Breast epithelium (tissue), 3 donors: Measurements from ENCODE around the gene LIPI.

ENCODE experiments used
- CTCF ChIP-seq, 3 donors: fragments of 450-650 bp; IDR thresholded peaks; one replicate each; pipeline ENCODE4 v1.5.1; 2016 to 2017; ENCODE audit warnings: antibody characterized with exemption in 3 of 3, mild to moderate bottlenecking in 3 of 3, moderate library complexity in 3 of 3
- POLR2A ChIP-seq: fragments of 450-650 bp; IDR thresholded peaks from one replicate; pipeline ENCODE4 v1.6.1; 2016; ENCODE audit warnings: antibody characterized with exemption, mild to moderate bottlenecking, moderate library complexity
- POLR2AphosphoS5 ChIP-seq, 3 donors: sonication (generic); formaldehyde crosslinking; IDR thresholded peaks; one replicate each; pipeline ENCODE4 v1.6.1; 2017; ENCODE audit warnings: antibody characterized with exemption in 3 of 3

- no peak for TF ChIP-seq CTCF (IDR thresholded peaks at IDR 0.05)
- TF ChIP-seq POLR2A: no peak
- no peak for TF ChIP-seq POLR2AphosphoS5 (IDR thresholded peaks at IDR 0.05)
Observed at GRCh38 chr21:14088391-14088790, 122.4 kb downstream of the LIPI start.
